ENCODE measurements around the gene PIANP. TPM values are rescaled to one million over a fixed set of nuclear protein-coding genes. Genes with fewer than 3 reads are reported as not detected.
A peak's percentile ranks its signal among the peaks of the same experiment; 100 is the strongest.
"Not testable (repeated sequence)": the region's sequence is repeated elsewhere in the genome, so short reads cannot be mapped to it uniquely, and the experiment has no call there.

PIANP gene
- total RNA-seq, 1 donor, result not detected

- peaks cover 15% of the 10 kb centered on the region for H3K4me1 ChIP-seq (ENCODE audit: insufficient read depth, low read length)
- H3K4me3 ChIP-seq (ENCODE audit: low read length), result peak within 1 kb of the TSS; percentile 63
- no peaks in the 10 kb centered on the region for H3K27me3 ChIP-seq (ENCODE audit: insufficient read depth, low read length)
- no peaks in the 10 kb centered on the region for H3K9me3 ChIP-seq (ENCODE audit: low read depth, low read length)
Observed at GRCh38 chr12:6723607-6724408, 23.2 kb upstream of the PIANP start, which contains the start of gene COPS7A. TSS of gene COPS7A (plus strand) at chr12:6724046. CDS start at chr12:6724657, 611 bp downstream.

- no peaks in the 10 kb centered on the region for H3K27me3 ChIP-seq (ENCODE audit: insufficient read depth, low read length)
- H3K4me3 ChIP-seq (ENCODE audit: low read length), result no peak overlapping the region
- H3K4me1 ChIP-seq (ENCODE audit: insufficient read depth, low read length), result peaks cover 15% of the 10 kb centered on the region
- H3K9me3 ChIP-seq (ENCODE audit: low read depth, low read length), result no peaks in the 10 kb centered on the region
Observed at GRCh38 chr12:6722863-6723262, 22.2 kb upstream of the PIANP start.

GRCh38 chr12:6716874-6717437, 16.3 kb upstream of the PIANP start:
- Histone ChIP-seq H3K27me3 (ENCODE audit: insufficient read depth, low read length) (no peaks in the 10 kb centered on the region), H3K4me3 (ENCODE audit: low read length) (no peak overlapping the region), H3K4me1 (ENCODE audit: insufficient read depth, low read length) (no peaks in the 10 kb centered on the region), H3K9me3 (ENCODE audit: low read depth, low read length) (no peaks in the 10 kb centered on the region)

GRCh38 chr12:6716031-6716873, 15.6 kb upstream of the PIANP start:
- H3K4me3 ChIP-seq (ENCODE audit: low read length); H3K4me1 ChIP-seq (ENCODE audit: insufficient read depth, low read length); H3K27me3 ChIP-seq (ENCODE audit: insufficient read depth, low read length); H3K9me3 ChIP-seq (ENCODE audit: low read depth, low read length): not testable (repeated sequence)

- no peaks in the 10 kb centered on the region for H3K9me3 ChIP-seq (ENCODE audit: low read depth, low read length)
- no peaks in the 10 kb centered on the region for H3K4me1 ChIP-seq (ENCODE audit: insufficient read depth, low read length)
- H3K4me3 ChIP-seq (ENCODE audit: low read length), result no peak overlapping the region
- peaks cover 9% of the 10 kb centered on the region for H3K27me3 ChIP-seq (ENCODE audit: insufficient read depth, low read length)
Observed at GRCh38 chr12:6708960-6709394, 8.4 kb upstream of the PIANP start.

- H3K9me3 ChIP-seq (ENCODE audit: low read depth, low read length); H3K4me1 ChIP-seq (ENCODE audit: insufficient read depth, low read length); H3K4me3 ChIP-seq (ENCODE audit: low read length): not testable (repeated sequence)
- H3K27me3 ChIP-seq (ENCODE audit: insufficient read depth, low read length), result peaks cover 15% of the 10 kb centered on the region
Observed at GRCh38 chr12:6708351-6708750, 7.7 kb upstream of the PIANP start.

- peaks cover 15% of the 10 kb centered on the region for H3K4me1 ChIP-seq (ENCODE audit: insufficient read depth, low read length)
- H3K9me3 ChIP-seq (ENCODE audit: low read depth, low read length), result no peaks in the 10 kb centered on the region
- H3K4me3 ChIP-seq (ENCODE audit: low read length), result no peak overlapping the region
- H3K27me3 ChIP-seq (ENCODE audit: insufficient read depth, low read length), result peaks cover 51% of the 10 kb centered on the region
Observed at GRCh38 chr12:6703631-6704030, 3.0 kb upstream of the PIANP start.

GRCh38 chr12:6701078-6701768, 608 bp upstream of the PIANP start:
- peaks cover 27% of the 10 kb centered on the region for H3K4me1 ChIP-seq (ENCODE audit: insufficient read depth, low read length)
- H3K27me3 ChIP-seq (ENCODE audit: insufficient read depth, low read length), result peaks cover 58% of the 10 kb centered on the region
- no peak overlapping the region for H3K4me3 ChIP-seq (ENCODE audit: low read length)
- H3K9me3 ChIP-seq (ENCODE audit: low read depth, low read length), result no peaks in the 10 kb centered on the region

GRCh38 chr12:6699989-6700645, 498 bp downstream of the PIANP start:
- H3K27me3 ChIP-seq (ENCODE audit: insufficient read depth, low read length), result peaks cover 58% of the 10 kb centered on the region
- no peaks in the 10 kb centered on the region for H3K9me3 ChIP-seq (ENCODE audit: low read depth, low read length)
- H3K4me1 ChIP-seq (ENCODE audit: insufficient read depth, low read length), result peaks cover 27% of the 10 kb centered on the region
- no peak overlapping the region for H3K4me3 ChIP-seq (ENCODE audit: low read length)

- peaks cover 53% of the 10 kb centered on the region for H3K27me3 ChIP-seq (ENCODE audit: insufficient read depth, low read length)
- H3K9me3 ChIP-seq (ENCODE audit: low read depth, low read length), result no peaks in the 10 kb centered on the region
- no peak overlapping the region for H3K4me3 ChIP-seq (ENCODE audit: low read length)
- H3K4me1 ChIP-seq (ENCODE audit: insufficient read depth, low read length), result peaks cover 27% of the 10 kb centered on the region
Observed at GRCh38 chr12:6699259-6699988, 1.2 kb downstream of the PIANP start.

- no peak overlapping the region for H3K4me3 ChIP-seq (ENCODE audit: low read length)
- H3K27me3 ChIP-seq (ENCODE audit: insufficient read depth, low read length), result peaks cover 44% of the 10 kb centered on the region
- H3K9me3 ChIP-seq (ENCODE audit: low read depth, low read length), result no peaks in the 10 kb centered on the region
- H3K4me1 ChIP-seq (ENCODE audit: insufficient read depth, low read length), result peaks cover 27% of the 10 kb centered on the region
Observed at GRCh38 chr12:6698352-6699046, 2.1 kb downstream of the PIANP start.

- H3K27me3 ChIP-seq (ENCODE audit: insufficient read depth, low read length), result peaks cover 41% of the 10 kb centered on the region
- H3K9me3 ChIP-seq (ENCODE audit: low read depth, low read length), result no peaks in the 10 kb centered on the region
- H3K4me3 ChIP-seq (ENCODE audit: low read length), result no peak overlapping the region
- peaks cover 27% of the 10 kb centered on the region for H3K4me1 ChIP-seq (ENCODE audit: insufficient read depth, low read length)
Observed at GRCh38 chr12:6697584-6698351, 2.8 kb downstream of the PIANP start.

Measured in mononuclear cell (primary cell).